K562 (cell line): ENCODE results near the gene TMEM217. TPM values are rescaled to one million over a fixed set of nuclear protein-coding genes. Genes with fewer than 3 reads are reported as not detected.

Experiments
- DEAF1 ChIP-seq: fragments of 450-650 bp; formaldehyde crosslinking; IDR thresholded peaks from 2 replicates; pipeline ENCODE4 v1.4.0; 2020; ENCODE audit warnings: mild to moderate bottlenecking, moderate library complexity
- FOXJ2 ChIP-seq: fragments of 200-800 bp; sonication (Bioruptor generic); IDR thresholded peaks from 2 replicates; pipeline ENCODE4 v1.6.1; 2016; ENCODE audit warnings: missing genetic modification characterization, missing compliant biosample characterization
- HCFC1 ChIP-seq: IDR thresholded peaks from 2 replicates; pipeline ENCODE4 v1.6.1; 2012; ENCODE audit warnings: low read depth, low read length, improper control_type of control experiment
- PKNOX1 ChIP-seq: fragments of 450-650 bp; IDR thresholded peaks from 2 replicates; pipeline ENCODE4 v1.6.1; 2016
- POLR2H ChIP-seq: IDR thresholded peaks from 2 replicates; pipeline ENCODE4 v1.6.1; 2016; ENCODE audit warnings: missing genetic modification characterization, low read depth, mild to moderate bottlenecking, control low read depth, missing compliant biosample characterization, moderate library complexity
- REST ChIP-seq, 2 experiments: fragments of 450-650 bp; formaldehyde crosslinking in 1 of 2; IDR thresholded peaks; 2 replicates each; pipeline versions ENCODE4 v1.4.0 to v1.6.1; 2014 to 2020; ENCODE audit warnings: mild to moderate bottlenecking in 2 of 2, borderline replicate concordance in 1 of 2, low read depth in 1 of 2
- RFX7 ChIP-seq: fragments of 250-450 bp; sonication (Bioruptor Pico); IDR thresholded peaks from 2 replicates; pipeline ENCODE4 v1.5.1; 2021; ENCODE audit warnings: mild to moderate bottlenecking
- SMARCC2 ChIP-seq: fragments of 450-650 bp; IDR thresholded peaks from 2 replicates; pipeline ENCODE4 v1.6.1; 2017; ENCODE audit warnings: antibody characterized with exemption, moderate library complexity, mild to moderate bottlenecking, low read depth
- TRIM28 ChIP-seq: fragments of 450-650 bp; IDR thresholded peaks from 2 replicates; pipeline ENCODE4 v1.6.1; 2017
- ZFPM2 ChIP-seq: fragments of 250-450 bp; sonication (Bioruptor Pico); IDR thresholded peaks from 2 replicates; pipeline ENCODE4 v1.5.1; 2022; ENCODE audit warnings: mild to moderate bottlenecking
- ZNF217 ChIP-seq: sonication (generic); formaldehyde crosslinking; IDR thresholded peaks from 2 replicates; pipeline ENCODE4 v1.8.0; 2022; ENCODE audit warnings: mild to moderate bottlenecking, missing genetic modification reagents
- ZNF592 ChIP-seq: fragments of 450-650 bp; IDR thresholded peaks from 2 replicates; pipeline ENCODE4 v1.6.1; 2017; ENCODE audit warnings: antibody characterized with exemption, mild to moderate bottlenecking
- polyA plus RNA-seq, 8 experiments: library from polyadenylated mRNA; depleted of rRNA in 4 of 8; stranded (reverse) in 5 of 8; unstranded in 3 of 8; fragments of >200 nt; fragmentation: Nextera tagmentation in 2 of 8; fragmentation: Illumina TruSeq in 1 of 8; extraction: Ambion mirVana in 2 of 8; extraction: Trizol in 1 of 8; gene quantifications; 2 replicates each; pipeline versions ENCODE4 v1.2.1 to v1.2.3, GENCODE V29; 2011 to 2014; ENCODE audit warnings: inconsistent platforms in 1 of 8, missing spikeins in 1 of 8
- total RNA-seq, 7 experiments: library from RNA; depleted of rRNA in 6 of 7; stranded (reverse); fragments of >200 nt in 6 of 7; fragmentation: Illumina TruSeq in 2 of 7; extraction: Trizol in 2 of 7; gene quantifications; 2 replicates each; pipeline versions ENCODE4 v1.2.1 to v1.2.3, GENCODE V29; 2011 to 2021; ENCODE audit warnings: low replicate concordance in 1 of 7

The TMEM217 gene
- total and polyA plus RNA-seq, 9 of the 15 experiments (the other 6 are each of a cell fraction or from before 2014, with no cell fraction given), result 1.3 to 8.0 (median 1.9) TPM

GRCh38 chr6:37302086-37302686 is 44.2 kb upstream of the TMEM217 start (continued):
- TF ChIP-seq ZNF592 (peak; percentile 73; the same call in 1 of the 2 replicates), HCFC1 (no peak), REST (IDR thresholded peaks at IDR 0.05; ENCODE audit: borderline replicate concordance) (peak; percentile 61; the same call in 1 of the 2 replicates), REST (CRISPR knock-in tag; IDR thresholded peaks at IDR 0.05; ENCODE audit: low read depth) (no peak), ZNF217 (CRISPR knock-in tag) (no peak), SMARCC2 (peak; percentile 99), ZFPM2 (CRISPR knock-in tag) (0 out of 2 replicates have a peak, but pooled peaks have one; percentile 37), FOXJ2 (peak; percentile 91), PKNOX1 (peak; percentile 55; the same call in 1 of the 2 replicates), RFX7 (0 out of 2 replicates have a peak, but pooled peaks have one; percentile 37), DEAF1 (CRISPR knock-in tag) (peak; percentile 68; the same call in 1 of the 2 replicates), TRIM28 (peak; percentile 91), POLR2H (tag) (peak; percentile 36; the same call in 1 of the 2 replicates)
